Lower leg skin (tissue), 4 donors: ENCODE results near the gene CCDC18. TPM values are rescaled to one million over a fixed set of nuclear protein-coding genes. Genes with fewer than 3 reads are reported as not detected.
"Not testable (repeated sequence)": the region's sequence is repeated elsewhere in the genome, so short reads cannot be mapped to it uniquely, and the experiment has no call there.

ENCODE experiments used
- DNase-seq, 2 donors: peaks; one replicate each; pipeline ENCODE4 v3.0.0-alpha.2; 2019; ENCODE audit warnings: low spot score in 2 of 2
- H3K4me3 ChIP-seq: fragments of 200-600 bp; sonication (generic); 2 replicates; pipeline ENCODE4 v1.5.1; 2017; ENCODE audit warnings: mild to moderate bottlenecking, low read depth; ENCODE audit not compliant: poor library complexity, severe bottlenecking
- POLR2A ChIP-seq, 2 donors: fragments of 450-650 bp; IDR thresholded peaks; one replicate each; pipeline ENCODE4 v1.6.1; 2016 to 2017; ENCODE audit warnings: antibody characterized with exemption in 2 of 2, mild to moderate bottlenecking in 1 of 2, moderate library complexity in 1 of 2
- WGBS, 2 donors: methylation state at CpG; one replicate each; pipeline ENCODE4 v1.1.5; 2018; 5-methylcytosine and 5-hydroxymethylcytosine counted together
- intact Hi-C: fragments of 100-400 bp; cut with DNase I; formaldehyde crosslinking; loops from one replicate; pipeline ENCODE4 v1.15.0; 2023; ENCODE audit warnings: low total_unique reads
- total RNA-seq, 4 donors: library from RNA; depleted of rRNA; stranded (reverse); fragments of >200 nt; gene quantifications; one replicate each; pipeline ENCODE4 v1.1.0, GENCODE V29; 2016
- TF ChIP-seq, protein P1 (sequence below), 3 donors: fragments of 450-650 bp; IDR thresholded peaks; one replicate each; pipeline ENCODE4 v1.5.1; 2016; ENCODE audit warnings: antibody characterized with exemption in 3 of 3, mild to moderate bottlenecking in 3 of 3, moderate library complexity in 2 of 3

The CCDC18 gene
- total RNA-seq, 4 donors from 2014 or later, result 5.8 to 8.9 (median 6.5) TPM

DNA sequence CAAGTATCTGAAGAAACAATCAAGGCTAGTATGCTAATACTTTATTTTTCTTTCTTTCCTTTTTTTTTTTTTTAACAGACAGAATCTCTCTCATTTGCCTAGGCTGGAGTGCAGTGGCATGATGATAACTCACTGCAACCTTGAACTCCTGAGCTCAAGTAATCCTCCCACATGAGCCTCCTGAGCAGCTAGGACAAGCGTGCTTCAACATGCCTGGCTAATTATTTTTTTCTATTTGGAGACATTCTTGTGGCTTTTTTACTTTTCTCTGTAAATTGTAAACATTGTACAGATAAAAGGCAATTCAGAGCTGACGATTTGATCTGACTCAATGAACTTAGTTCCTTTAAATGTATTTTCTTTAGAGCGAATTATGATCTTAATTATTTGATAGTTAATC lies 41.4 kb downstream of the CCDC18 start:
- TF ChIP-seq POLR2A (IDR thresholded peaks at IDR 0.05), result no peak
- TF ChIP-seq, protein P1, sequence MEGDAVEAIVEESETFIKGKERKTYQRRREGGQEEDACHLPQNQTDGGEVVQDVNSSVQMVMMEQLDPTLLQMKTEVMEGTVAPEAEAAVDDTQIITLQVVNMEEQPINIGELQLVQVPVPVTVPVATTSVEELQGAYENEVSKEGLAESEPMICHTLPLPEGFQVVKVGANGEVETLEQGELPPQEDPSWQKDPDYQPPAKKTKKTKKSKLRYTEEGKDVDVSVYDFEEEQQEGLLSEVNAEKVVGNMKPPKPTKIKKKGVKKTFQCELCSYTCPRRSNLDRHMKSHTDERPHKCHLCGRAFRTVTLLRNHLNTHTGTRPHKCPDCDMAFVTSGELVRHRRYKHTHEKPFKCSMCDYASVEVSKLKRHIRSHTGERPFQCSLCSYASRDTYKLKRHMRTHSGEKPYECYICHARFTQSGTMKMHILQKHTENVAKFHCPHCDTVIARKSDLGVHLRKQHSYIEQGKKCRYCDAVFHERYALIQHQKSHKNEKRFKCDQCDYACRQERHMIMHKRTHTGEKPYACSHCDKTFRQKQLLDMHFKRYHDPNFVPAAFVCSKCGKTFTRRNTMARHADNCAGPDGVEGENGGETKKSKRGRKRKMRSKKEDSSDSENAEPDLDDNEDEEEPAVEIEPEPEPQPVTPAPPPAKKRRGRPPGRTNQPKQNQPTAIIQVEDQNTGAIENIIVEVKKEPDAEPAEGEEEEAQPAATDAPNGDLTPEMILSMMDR (IDR thresholded peaks at IDR 0.05), result no peak
- intact Hi-C loops, result no loop called here
- 85 to 92% methylated on average over 3 of the region's 3 CpGs for WGBS, 2 donors
- no peak for DNase-seq
- no peak overlapping the region for H3K4me3 ChIP-seq

DNA sequence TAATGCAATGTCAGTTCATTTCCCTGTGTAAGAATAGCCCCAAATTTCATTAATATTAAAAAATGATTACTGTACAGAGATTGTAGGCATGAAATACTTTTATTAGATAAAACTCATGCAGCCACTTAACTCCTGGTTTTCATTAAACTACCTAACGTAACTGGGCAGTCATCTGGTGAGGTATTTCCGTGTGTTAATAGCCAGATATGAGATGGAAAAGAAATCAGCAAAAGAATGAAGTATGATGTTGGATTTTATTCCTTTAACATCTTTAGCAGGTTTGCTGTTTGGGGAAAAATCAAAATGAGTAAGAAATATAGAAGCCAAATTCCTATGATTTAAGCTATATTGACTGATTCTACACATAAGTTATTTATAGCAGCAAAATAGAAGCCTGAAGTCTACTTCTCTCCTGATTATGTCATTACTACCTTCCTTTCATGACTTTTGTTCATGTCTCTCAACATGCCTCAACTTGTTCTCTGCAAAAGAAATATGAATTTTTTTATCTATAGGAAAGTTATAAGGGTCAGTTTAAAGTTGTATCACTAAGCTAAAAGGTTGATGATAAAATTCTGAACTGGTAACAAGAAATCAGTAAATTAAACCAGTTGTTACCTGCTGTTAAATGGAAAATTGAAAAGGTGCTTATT lies 42.6 kb downstream of the CCDC18 start:
- WGBS, 2 donors, result 86% methylated on average over 2 of the region's 2 CpGs
- no peak overlapping the region for H3K4me3 ChIP-seq
- TF ChIP-seq, protein P1 (IDR thresholded peaks at IDR 0.05), result no peak
- no peak for TF ChIP-seq POLR2A (IDR thresholded peaks at IDR 0.05)
- intact Hi-C loops, result no loop called here
- DNase-seq, result no peak

- TF ChIP-seq, protein P1 (IDR thresholded peaks at IDR 0.05), result no peak
- TF ChIP-seq POLR2A (IDR thresholded peaks at IDR 0.05), result no peak
- no peak overlapping the region for H3K4me3 ChIP-seq
- DNase-seq, result no peak
- intact Hi-C loops, result no loop called here
These were observed 54.7 kb downstream of the CCDC18 start for GRCh38 chr1:93235261-93235660.

DNA sequence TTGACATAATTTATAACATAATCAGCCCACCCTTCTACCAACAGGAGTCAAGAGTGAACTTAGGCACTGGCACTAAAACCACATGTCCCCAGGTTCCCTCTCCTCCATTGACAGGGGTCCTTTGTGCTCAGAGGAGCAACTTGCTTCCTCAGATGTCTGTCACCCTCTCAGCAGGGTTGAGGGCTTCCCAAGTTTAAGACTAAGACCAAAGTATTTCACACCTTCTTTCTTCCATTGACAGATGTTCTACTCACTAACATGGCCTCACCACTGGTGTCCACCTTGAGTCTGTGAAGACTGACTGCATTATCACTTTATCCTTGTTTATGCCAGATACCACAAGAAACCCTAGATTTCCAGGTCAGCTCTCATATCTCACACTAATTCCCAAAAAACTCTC lies 56.5 kb downstream of the CCDC18 start:
- H3K4me3 ChIP-seq, result no peak overlapping the region
- DNase-seq, result no peak
- no peak for TF ChIP-seq POLR2A (IDR thresholded peaks at IDR 0.05)
- TF ChIP-seq, protein P1 (IDR thresholded peaks at IDR 0.05), result no peak
- intact Hi-C loops, result no loop called here

- H3K4me3 ChIP-seq, result no peak overlapping the region
- 94 to 100% methylated on average over 1 of the region's 1 CpG for WGBS, 2 donors
- intact Hi-C loops, result no loop called here
- TF ChIP-seq, protein P1 (IDR thresholded peaks at IDR 0.05), result no peak
- TF ChIP-seq POLR2A (IDR thresholded peaks at IDR 0.05), result no peak
- DNase-seq, result no peak
These were observed 57.9 kb downstream of the CCDC18 start for GRCh38 chr1:93238425-93238824.

GRCh38 chr1:93239863-93240262 lies 59.3 kb downstream of the CCDC18 start:
- no peak for TF ChIP-seq POLR2A (IDR thresholded peaks at IDR 0.05)
- TF ChIP-seq, protein P1 (IDR thresholded peaks at IDR 0.05), result no peak
- DNase-seq, result no peak
- WGBS, 2 donors, result 79 to 91% methylated on average over 3 of the region's 3 CpGs
- no peak overlapping the region for H3K4me3 ChIP-seq
- intact Hi-C loops, result no loop called here

GRCh38 chr1:93243233-93243632 lies 62.7 kb downstream of the CCDC18 start:
- 97 to 98% methylated on average over 3 of the region's 3 CpGs for WGBS, 2 donors
- intact Hi-C loops, DNase-seq: not testable (repeated sequence)

More at GRCh38 chr1:93243233-93243632, 62.7 kb downstream of the CCDC18 start:
- not testable (repeated sequence) for H3K4me3 ChIP-seq
